Osteoblast (primary cell): Measurements from ENCODE around the gene CEACAM20. TPM values are rescaled to one million over a fixed set of nuclear protein-coding genes. Genes with fewer than 3 reads are reported as not detected.

Experiments used
- DNase-seq: peaks from one replicate; pipeline ENCODE4 v3.0.0; 2011; ENCODE audit warnings: low spot score, mixed read lengths; ENCODE audit not compliant: insufficient read length; ENCODE audit errors: missing footprints
- H2AFZ ChIP-seq: 2 replicates; pipeline ENCODE4 v1.6.0; 2011; ENCODE audit warnings: mild to moderate bottlenecking, low read length
- H3K27ac ChIP-seq: 2 replicates; pipeline ENCODE4 v1.5.1; 2011; ENCODE audit warnings: mild to moderate bottlenecking, low read depth, low read length, moderate library complexity
- H3K27me3 ChIP-seq: 2 replicates; pipeline ENCODE4 v1.6.0; 2012; ENCODE audit warnings: mild to moderate bottlenecking, control low read depth, inconsistent platforms, low read length, moderate library complexity; ENCODE audit not compliant: insufficient read depth
- H3K36me3 ChIP-seq: 2 replicates; pipeline ENCODE4 v1.5.1; 2011; ENCODE audit warnings: mild to moderate bottlenecking, low read length, control low read depth, moderate library complexity; ENCODE audit not compliant: insufficient read depth
- H3K4me1 ChIP-seq: 2 replicates; pipeline ENCODE4 v1.5.1; 2011; ENCODE audit warnings: mild to moderate bottlenecking, low read length, control low read depth, moderate library complexity; ENCODE audit not compliant: insufficient read depth
- H3K4me2 ChIP-seq: 2 replicates; pipeline ENCODE4 v1.6.0; 2011; ENCODE audit warnings: mild to moderate bottlenecking, low read length; ENCODE audit not compliant: insufficient read depth
- H3K4me3 ChIP-seq: fragments of 200-600 bp; sonication (generic); 3 replicates; pipeline ENCODE4 v1.5.1; 2012; ENCODE audit warnings: mild to moderate bottlenecking, low read length, inconsistent platforms; ENCODE audit not compliant: insufficient read depth
- H3K79me2 ChIP-seq: 2 replicates; pipeline ENCODE4 v1.6.0; 2012; ENCODE audit warnings: mild to moderate bottlenecking, low read length, control low read depth, inconsistent platforms; ENCODE audit not compliant: insufficient read depth
- H3K9me3 ChIP-seq: 2 replicates; pipeline ENCODE4 v1.5.1; 2011; ENCODE audit warnings: low read depth, low read length, control low read depth
- H4K20me1 ChIP-seq: 2 replicates; pipeline ENCODE4 v1.6.0; 2012; ENCODE audit warnings: mild to moderate bottlenecking, low read length, control low read depth; ENCODE audit not compliant: insufficient read depth
- CTCF ChIP-seq: IDR thresholded peaks from 2 replicates; pipeline ENCODE4 v1.5.1; 2011; ENCODE audit warnings: mild to moderate bottlenecking, low read depth, low read length, moderate library complexity; ENCODE audit errors: extremely low read depth
- total RNA-seq: library from RNA; depleted of rRNA; stranded (reverse); fragments of >200 nt; gene quantifications from 2 replicates; pipeline ENCODE4 v1.2.3, GENCODE V29; 2012

Gene CEACAM20
- total RNA-seq, 1 donor: not detected

DNA sequence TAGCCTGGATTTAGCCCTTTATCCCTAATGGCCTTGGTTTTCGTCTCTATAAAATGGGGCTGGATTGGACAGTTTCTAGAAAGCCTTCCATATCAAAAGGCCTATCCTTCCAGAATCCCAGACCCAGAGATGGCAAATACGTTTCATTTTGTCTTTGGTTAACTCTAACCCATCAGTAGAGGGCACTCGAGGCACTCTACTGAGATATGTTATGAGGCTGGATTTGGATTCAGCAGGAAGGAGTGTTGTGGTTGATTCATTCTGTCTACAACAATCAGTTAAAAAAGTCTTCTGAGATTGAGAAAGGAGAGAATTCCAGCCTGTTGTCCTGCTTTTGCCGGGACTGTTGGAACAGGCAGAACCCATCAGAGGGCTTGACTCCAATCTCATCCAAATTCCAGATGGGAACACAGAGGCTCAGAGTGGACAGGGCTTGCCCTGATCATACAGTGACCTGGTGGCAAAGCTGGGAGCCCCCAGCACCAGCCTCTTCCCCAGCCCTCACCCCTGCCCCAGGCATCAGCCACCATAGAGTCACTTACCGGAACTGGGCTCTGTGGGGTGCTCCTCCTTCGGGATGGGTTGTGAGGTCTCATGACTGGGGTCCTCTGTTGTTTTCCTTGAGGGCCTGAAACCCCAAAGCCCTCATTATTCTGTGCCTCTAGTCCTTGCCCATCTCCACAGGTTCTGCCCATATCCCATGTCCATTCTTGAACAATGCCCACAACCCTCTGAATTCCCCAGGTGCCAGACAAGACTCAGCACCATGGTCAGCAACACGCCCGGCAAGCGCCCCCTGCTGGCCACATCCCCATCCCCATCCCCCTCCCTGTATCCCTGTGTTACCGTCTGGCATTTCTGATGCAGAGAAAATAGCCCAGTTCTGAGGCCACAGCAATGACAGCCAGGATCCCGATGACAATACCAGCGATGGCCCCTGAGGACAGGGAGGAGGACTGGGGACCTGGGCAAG lies 16.9 kb downstream of the CEACAM20 start:
- H4K20me1 ChIP-seq: no peaks in the 10 kb centered on the region
- no peaks in the 10 kb centered on the region for H3K4me1 ChIP-seq
- H3K27me3 ChIP-seq: peaks cover 4% of the 10 kb centered on the region
- DNase-seq: no peak
- no peak overlapping the region for H3K4me2 ChIP-seq
- H3K9me3 ChIP-seq: no peaks in the 10 kb centered on the region
- TF ChIP-seq CTCF: peak; percentile 58
- H3K79me2 ChIP-seq: no peaks in the 10 kb centered on the region
- no peak overlapping the region for H3K4me3 ChIP-seq
- H2AFZ ChIP-seq: no peak overlapping the region
- no peak overlapping the region for H3K27ac ChIP-seq
- H3K36me3 ChIP-seq: no peaks in the 10 kb centered on the region

GRCh38 chr19:44509478-44509877 lies 20.0 kb downstream of the CEACAM20 start:
- Histone ChIP-seq H3K9me3 (no peaks in the 10 kb centered on the region), H3K36me3 (no peaks in the 10 kb centered on the region), H2AFZ (no peak overlapping the region), H3K4me2 (no peak overlapping the region), H3K4me1 (no peaks in the 10 kb centered on the region), H3K27ac (no peak overlapping the region), H3K4me3 (no peak overlapping the region), H3K27me3 (peaks cover 4% of the 10 kb centered on the region), H4K20me1 (no peaks in the 10 kb centered on the region), H3K79me2 (no peaks in the 10 kb centered on the region)
- DNase-seq: no peak
- no peak for TF ChIP-seq CTCF

DNA sequence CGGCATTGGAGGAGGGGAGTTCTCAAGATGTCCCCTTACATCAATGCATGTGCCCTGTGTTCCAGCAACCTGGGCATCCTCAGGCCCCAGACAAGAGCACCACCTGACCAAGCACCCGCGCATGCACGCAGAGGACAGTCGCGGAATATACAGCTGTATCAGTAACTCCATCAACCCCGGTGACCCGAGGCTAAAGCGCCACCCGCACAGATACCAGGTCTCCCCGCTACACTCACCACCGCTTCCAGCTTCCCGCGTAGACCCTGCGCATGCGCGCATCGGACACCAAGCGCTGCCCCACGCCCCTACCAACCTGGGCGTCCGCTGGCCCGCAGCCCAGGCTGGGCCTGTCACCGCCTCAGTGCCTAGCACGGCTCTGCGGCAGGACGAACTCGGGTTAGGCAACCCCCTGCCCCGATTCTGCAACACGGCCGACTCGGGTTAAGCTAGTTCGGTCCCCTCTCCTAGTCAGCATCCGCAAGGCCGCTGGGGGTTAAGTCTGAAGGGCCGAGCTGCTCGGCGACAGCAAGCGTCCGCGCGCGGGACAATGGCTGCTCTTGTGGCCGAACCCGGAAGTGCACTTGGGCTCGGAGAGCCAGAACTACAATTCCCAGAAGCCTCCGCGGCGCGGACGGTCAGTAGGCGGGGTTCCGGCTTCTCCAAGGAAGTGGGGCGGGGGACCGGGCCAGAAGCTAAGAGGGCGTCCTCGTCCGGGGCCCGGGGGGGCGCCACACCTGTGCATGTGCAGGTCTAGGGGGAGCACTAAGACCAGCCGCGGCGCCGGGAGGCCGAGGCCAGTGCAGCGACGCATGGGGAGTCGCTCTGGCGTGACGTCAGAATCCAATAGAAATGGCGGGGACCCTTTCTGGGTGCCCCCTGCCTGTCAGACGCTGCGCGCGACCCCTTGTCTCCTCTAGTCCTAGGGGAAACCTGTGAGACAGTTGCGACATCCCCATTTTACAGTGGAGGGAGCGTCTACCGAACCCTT lies 29.2 kb downstream of the CEACAM20 start, which contains the start of gene ZNF180:
Gene ZNF180, minus strand, starts transcription at position 561 of the 988 bp plus-strand sequence. CDS start 3,188 bp downstream, outside the sequence.
- peak; percentile 99 for DNase-seq
- Histone ChIP-seq H3K4me3 (peak within 1 kb of the TSS; percentile 98), H3K9me3 (peaks cover 3% of the 10 kb centered on the region), H3K36me3 (peaks cover 10% of the 10 kb centered on the region), H3K4me1 (peaks cover 12% of the 10 kb centered on the region), H4K20me1 (peaks cover 23% of the 10 kb centered on the region), H3K27me3 (no peaks in the 10 kb centered on the region), H3K79me2 (peaks cover 46% of the 10 kb centered on the region), H3K4me2 (peak within 1 kb of the TSS; percentile 98), H2AFZ (peak within 1 kb of the TSS; percentile 100), H3K27ac (peak within 1 kb of the TSS; percentile 81)
- TF ChIP-seq CTCF: no peak
